Retina (tissue), 1 donor: ENCODE data around the gene PPFIA2.
"Not testable (repeated sequence)": the region's sequence is repeated elsewhere in the genome, so short reads cannot be mapped to it uniquely, and the experiment has no call there.

ENCODE experiments used
- DNase-seq: peaks from one replicate; pipeline ENCODE4 v3.0.0-alpha.2; 2016

Gene PPFIA2

DNA sequence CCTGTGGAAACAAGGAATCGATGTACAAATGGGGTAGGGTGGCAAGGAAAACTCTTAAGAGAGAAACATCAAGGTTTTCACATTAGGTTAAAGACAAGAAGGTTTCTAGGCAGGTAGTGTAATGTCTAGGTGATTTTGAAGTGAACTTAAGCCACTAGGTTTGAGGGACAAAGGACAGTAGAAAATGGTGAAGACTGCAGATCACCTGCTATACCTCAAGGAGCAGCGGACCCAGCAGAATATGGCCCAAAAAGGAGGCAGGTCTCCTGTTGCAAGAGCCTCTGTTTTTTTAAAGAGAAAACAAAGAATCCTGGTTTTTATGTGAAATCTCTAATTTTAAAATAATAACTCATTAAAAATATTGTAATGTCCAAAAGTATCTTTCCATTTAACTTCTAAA lies 503.2 kb downstream of the PPFIA2 start:
- DNase-seq, result no peak

- no peak for DNase-seq
Measured at GRCh38 chr12:81255456-81255855, 503.7 kb downstream of the PPFIA2 start.

- no peak for DNase-seq
Measured at GRCh38 chr12:81253360-81253759, 505.8 kb downstream of the PPFIA2 start.

- no peak for DNase-seq
Measured at GRCh38 chr12:81252228-81252627, 506.9 kb downstream of the PPFIA2 start.

GRCh38 chr12:81249976-81250375 lies 509.2 kb downstream of the PPFIA2 start:
- no peak for DNase-seq

- no peak for DNase-seq
Measured at GRCh38 chr12:81245907-81246570, 513.1 kb downstream of the PPFIA2 start.

DNA sequence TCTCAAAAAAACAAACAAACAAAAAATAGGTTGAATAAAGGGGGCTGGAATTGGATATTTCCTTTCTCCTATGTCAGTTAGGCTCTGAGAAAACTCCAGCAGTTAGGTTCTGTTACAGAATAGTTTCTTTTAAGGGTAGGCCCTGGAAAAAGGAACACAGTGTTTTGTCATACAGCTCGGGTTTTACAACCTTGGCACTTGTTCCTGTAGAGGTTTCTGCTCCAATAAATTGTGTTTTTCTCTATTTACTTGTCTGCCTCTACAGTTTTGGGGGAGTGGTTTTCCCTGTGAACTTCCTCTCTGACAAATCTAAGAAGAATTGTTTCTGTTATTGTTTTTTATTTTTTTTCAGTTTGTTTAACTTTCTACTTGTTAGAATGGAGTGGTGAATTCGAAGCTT lies 513.7 kb downstream of the PPFIA2 start:
- DNase-seq, result no peak

- no peak for DNase-seq
Measured at GRCh38 chr12:81231574-81232368, 527.4 kb downstream of the PPFIA2 start.

GRCh38 chr12:81229759-81230158 lies 529.4 kb downstream of the PPFIA2 start:
- DNase-seq, result no peak

GRCh38 chr12:81224626-81225025 lies 534.5 kb downstream of the PPFIA2 start:
- no peak for DNase-seq

GRCh38 chr12:81222846-81223592 lies 536.1 kb downstream of the PPFIA2 start:
- no peak for DNase-seq

DNA sequence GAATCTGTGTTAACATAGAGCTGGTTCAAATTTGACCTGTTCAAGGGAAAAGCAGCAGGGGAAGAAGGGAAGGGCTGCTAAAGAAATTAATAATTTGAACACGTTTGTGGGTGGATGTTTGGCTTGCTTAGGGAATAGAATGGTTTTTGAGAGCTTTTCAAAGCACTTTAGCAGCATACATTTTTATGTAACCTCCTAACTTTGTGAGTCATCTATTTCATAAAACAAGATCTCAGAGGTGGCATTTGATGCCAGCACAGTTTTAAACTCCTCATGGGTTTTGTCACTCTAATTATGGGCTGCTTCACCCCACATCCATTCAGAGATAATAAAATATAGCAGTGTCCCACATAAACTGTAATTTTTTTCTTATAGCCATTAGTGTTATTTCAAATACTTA lies 537.5 kb downstream of the PPFIA2 start:
- no peak for DNase-seq

DNA sequence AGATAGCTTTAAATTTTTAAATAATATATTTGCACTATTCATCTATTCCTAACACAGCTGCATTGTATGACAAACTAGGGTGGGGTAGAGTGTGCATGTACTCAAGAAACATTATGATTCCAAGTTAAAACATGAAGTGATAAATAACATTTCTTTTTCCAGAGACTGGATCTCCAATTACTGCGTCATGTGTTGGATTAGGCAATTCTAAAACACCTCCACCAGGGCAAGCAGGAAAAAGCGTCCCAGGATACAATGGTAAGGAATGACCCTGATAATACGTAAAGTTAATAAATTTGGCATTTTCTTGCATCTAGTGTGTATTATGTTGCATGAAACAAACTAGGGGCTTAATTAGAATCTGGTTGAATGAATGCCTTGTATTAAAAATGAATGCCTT lies 542.4 kb downstream of the PPFIA2 start:
- DNase-seq, result no peak

DNA sequence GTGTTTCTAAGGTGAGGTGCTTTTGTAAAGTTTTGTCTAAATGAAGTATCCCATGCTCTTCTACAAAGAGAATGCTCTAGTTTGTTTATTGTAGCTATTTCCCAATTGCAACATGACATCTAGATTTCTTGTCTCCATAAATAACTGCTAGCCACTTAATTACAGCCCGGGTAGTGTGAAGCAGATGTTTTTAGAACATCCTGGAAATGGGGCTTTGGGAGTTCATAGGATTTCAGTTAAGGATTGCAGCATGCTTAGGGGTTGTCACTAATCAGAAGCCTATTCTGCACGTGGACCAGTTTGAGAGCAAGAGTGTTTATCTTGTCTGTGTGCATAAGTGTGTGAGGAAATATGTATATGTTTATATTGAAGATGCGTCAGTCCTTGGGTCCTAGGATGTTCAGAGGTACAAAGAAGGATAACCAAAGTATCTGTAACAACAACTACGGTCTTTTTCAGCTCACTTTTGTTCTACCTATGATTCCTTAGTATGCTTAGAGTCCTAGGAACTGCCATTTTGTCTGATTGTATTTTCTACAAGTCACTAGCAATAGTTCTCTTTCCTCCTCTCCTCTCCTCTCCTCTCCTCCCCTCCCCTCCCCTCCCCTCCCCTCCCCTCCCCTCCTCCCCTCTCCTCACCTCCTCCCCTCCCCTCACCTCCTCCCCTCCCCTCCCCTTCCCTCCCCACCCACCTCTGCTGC lies 546.0 kb downstream of the PPFIA2 start:
- no peak for DNase-seq

DNA sequence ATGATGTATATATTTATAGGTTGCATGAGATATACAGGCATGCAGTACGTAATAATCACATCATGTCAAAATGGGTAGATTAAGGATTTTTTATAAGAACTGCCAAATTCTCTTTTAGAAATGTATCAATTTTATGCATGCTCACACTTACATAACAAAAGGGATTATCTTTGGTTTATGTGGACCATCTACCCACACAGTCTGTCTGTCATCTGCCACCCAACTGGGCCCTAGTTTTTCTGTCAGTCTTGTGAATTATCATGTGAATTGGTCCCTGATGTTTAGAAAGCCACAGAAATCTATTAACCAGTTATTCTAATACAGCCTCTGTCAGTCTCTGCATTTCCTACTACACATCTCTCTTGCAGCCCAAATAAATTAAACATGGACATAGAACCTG lies 547.8 kb downstream of the PPFIA2 start:
- DNase-seq, result no peak

GRCh38 chr12:81209772-81210225 lies 549.4 kb downstream of the PPFIA2 start:
- not testable (repeated sequence) for DNase-seq

- DNase-seq, result no peak
Measured at GRCh38 chr12:81209012-81209411, 550.1 kb downstream of the PPFIA2 start.

DNA sequence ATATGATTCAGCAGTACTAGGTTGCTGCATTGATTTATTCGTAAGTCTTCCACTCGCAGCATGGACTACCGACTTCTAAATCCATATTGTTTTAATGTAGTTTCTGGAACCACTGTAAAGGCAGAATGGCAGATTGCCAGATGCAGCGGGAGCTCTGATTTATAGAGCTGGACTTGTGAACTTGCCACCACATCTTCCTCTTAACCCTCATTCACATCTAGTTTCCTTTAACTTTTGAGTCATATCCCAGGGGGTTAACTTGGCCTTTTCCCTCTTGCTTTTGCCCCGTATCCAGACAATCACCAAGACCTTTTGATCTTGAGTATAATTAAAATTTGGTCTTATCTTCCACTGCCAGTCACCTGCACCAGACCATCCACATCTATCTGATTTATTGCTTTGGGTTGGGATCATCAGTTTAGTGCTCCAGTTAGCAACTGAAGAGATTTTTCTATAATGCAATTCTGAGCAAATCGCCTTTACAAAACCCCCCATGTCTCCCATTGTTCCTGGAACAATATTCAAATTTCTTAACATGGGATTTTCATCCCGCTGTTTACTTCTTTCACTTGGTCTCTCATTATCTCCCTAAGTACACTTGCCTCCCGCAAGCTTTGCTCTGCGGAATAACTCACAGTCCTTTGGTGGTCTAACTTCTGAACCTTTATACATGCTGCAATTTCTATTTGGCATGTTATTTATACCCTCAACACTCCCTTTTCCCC lies 550.8 kb downstream of the PPFIA2 start:
- no peak for DNase-seq
